GM23248 (cell line): ENCODE data around the gene EPDR1.

Experiments
- EZH2 ChIP-seq: fragments of 200-600 bp; sonication (generic); IDR thresholded peaks from 2 replicates; pipeline ENCODE4 v1.6.1; 2018; ENCODE audit warnings: antibody characterized with exemption, mild to moderate bottlenecking; ENCODE audit not compliant: insufficient read depth, poor library complexity, severe bottlenecking
- EZH2phosphoT487 ChIP-seq: fragments of 200-600 bp; sonication (generic); IDR thresholded peaks from 2 replicates; pipeline ENCODE4 v1.6.1; 2018; ENCODE audit warnings: antibody characterized with exemption, moderate library complexity, mild to moderate bottlenecking, low read depth; ENCODE audit not compliant: insufficient read depth

- no peak for TF ChIP-seq EZH2phosphoT487
- no peak for TF ChIP-seq EZH2
These were observed 53.5 kb downstream of the EPDR1 start for GRCh38 chr7:37973915-37974314.
